Activated B cell treated with CpG ODN at 0.5 μM for 24 hours (primary cell): Measurements from ENCODE around the gene FBXO22. TPM values are rescaled to one million over a fixed set of nuclear protein-coding genes. Genes with fewer than 3 reads are reported as not detected.

Experiments used
- ATAC-seq: fragments of 200-7000 bp; cut with Tn5 transposase; one replicate; pipeline ENCODE4 v1.10.0; 2021; ENCODE audit warnings: low read depth, mild to moderate bottlenecking, moderate library complexity
- CTCF ChIA-PET: fragments of 350-600 bp; sonication (Branson Sonifier 250); formaldehyde crosslinking; loops from one replicate; lab custom pipeline; 2021; ENCODE audit warnings: antibody characterized with exemption; lab: Charles Lee
- POLR2A ChIA-PET: fragments of 350-600 bp; sonication (Branson Sonifier 250); formaldehyde crosslinking; loops from one replicate; lab custom pipeline; 2021; ENCODE audit warnings: antibody characterized with exemption; lab: Charles Lee
- DNase-seq: peaks from one replicate; pipeline ENCODE4 v3.0.0; 2022
- H3K27ac Mint-ChIP-seq: one replicate; pipeline ENCODE4 v1.8.0; 2020; ENCODE audit warnings: mixed read lengths
- H3K27me3 Mint-ChIP-seq: one replicate; pipeline ENCODE4 v1.8.0; 2021; ENCODE audit warnings: mixed read lengths
- H3K36me3 Mint-ChIP-seq: one replicate; pipeline ENCODE4 v1.8.0; 2021; ENCODE audit warnings: low read depth, mixed read lengths
- H3K4me1 Mint-ChIP-seq: one replicate; pipeline ENCODE4 v1.8.0; 2021; ENCODE audit warnings: mixed read lengths
- H3K4me3 Mint-ChIP-seq: one replicate; pipeline ENCODE4 v1.8.0; 2020; ENCODE audit warnings: mild to moderate bottlenecking, mixed read lengths
- H3K9me3 Mint-ChIP-seq: one replicate; pipeline ENCODE4 v1.8.0; 2020; ENCODE audit warnings: mixed read lengths
- intact Hi-C: fragments of 100-400 bp; cut with micrococcal nuclease; formaldehyde crosslinking; loops from one replicate; pipeline ENCODE4 v1.15.1; 2024
- total RNA-seq: library from RNA; stranded (reverse); gene quantifications from 2 replicates; pipeline ENCODE4 v1.2.3, GENCODE V29; 2022
- TF ChIP-seq, protein P1 (sequence below): fragments of 200-600 bp; IDR thresholded peaks from one replicate; pipeline ENCODE4 v1.8.0; 2022; ENCODE audit warnings: antibody characterized with exemption, mild to moderate bottlenecking

Gene FBXO22
- total RNA-seq, 1 donor from 2014 or later: 24.4 TPM

DNA sequence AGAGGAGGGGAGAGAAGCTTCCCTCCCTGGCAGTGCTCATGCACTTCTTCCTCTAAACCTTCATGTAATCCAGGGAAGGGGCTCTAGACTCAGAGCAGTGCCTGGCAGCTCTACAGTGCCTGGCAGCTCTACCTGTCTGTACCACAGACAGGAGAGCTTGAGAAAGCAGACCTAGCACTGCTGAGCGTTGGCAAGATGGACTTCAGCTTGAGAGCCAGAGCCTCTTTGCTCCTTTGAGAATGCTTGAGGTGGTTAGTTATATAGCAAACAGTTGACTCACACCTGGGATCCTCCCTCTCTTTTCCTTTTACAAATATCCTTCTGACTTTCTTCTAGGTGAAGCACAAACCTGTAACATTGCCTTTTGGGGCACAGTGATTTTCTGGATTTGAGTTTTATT, 20.9 kb downstream of the FBXO22 start:
- ChIA-PET CTCF (interaction anchor here (1.4 to 9.2 kb wide), 2 partner anchors 122 to 215 kb away, joined by 3 to 61 read pairs; no protein-coding TSS in a partner anchor), POLR2A (interaction anchor here (0.9 kb wide), 1 partner anchor 470 kb away, joined by 3 read pairs; no protein-coding TSS in a partner anchor)
- Mint-ChIP-seq H3K9me3 (no peaks in the 10 kb centered on the region), H3K27ac (no peak overlapping the region), H3K4me3 (no peak overlapping the region), H3K4me1 (peaks cover 39% of the 10 kb centered on the region), H3K27me3 (no peaks in the 10 kb centered on the region), H3K36me3 (peaks cover 47% of the 10 kb centered on the region)
- ATAC-seq: no peak
- intact Hi-C loops: no loop called here
- no peak for DNase-seq
- TF ChIP-seq, protein P1, sequence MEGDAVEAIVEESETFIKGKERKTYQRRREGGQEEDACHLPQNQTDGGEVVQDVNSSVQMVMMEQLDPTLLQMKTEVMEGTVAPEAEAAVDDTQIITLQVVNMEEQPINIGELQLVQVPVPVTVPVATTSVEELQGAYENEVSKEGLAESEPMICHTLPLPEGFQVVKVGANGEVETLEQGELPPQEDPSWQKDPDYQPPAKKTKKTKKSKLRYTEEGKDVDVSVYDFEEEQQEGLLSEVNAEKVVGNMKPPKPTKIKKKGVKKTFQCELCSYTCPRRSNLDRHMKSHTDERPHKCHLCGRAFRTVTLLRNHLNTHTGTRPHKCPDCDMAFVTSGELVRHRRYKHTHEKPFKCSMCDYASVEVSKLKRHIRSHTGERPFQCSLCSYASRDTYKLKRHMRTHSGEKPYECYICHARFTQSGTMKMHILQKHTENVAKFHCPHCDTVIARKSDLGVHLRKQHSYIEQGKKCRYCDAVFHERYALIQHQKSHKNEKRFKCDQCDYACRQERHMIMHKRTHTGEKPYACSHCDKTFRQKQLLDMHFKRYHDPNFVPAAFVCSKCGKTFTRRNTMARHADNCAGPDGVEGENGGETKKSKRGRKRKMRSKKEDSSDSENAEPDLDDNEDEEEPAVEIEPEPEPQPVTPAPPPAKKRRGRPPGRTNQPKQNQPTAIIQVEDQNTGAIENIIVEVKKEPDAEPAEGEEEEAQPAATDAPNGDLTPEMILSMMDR: no peak

DNA sequence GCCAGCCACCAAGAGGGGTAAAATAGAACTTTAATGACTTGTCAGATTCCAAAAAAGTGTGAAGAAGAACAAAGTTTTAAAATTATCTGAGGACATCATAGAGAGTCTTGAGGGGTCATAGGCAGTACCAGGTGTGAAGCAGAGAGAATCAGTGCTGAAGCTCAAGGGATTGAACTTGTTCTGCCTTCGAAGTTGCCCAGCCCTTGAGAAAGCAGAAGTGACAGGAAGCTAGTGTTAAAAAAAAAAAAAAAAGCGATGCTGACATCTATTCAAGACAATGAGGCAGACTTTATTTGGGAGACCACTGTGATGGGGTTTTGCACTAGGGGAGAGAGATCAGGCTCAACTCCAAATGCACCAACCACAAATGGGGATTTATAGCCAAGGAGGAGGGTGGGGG, 21.8 kb downstream of the FBXO22 start:
- Mint-ChIP-seq H3K27ac (no peak overlapping the region), H3K27me3 (no peaks in the 10 kb centered on the region), H3K4me3 (no peak overlapping the region), H3K36me3 (peaks cover 48% of the 10 kb centered on the region), H3K9me3 (no peaks in the 10 kb centered on the region), H3K4me1 (peaks cover 39% of the 10 kb centered on the region)
- intact Hi-C loops: loop anchor here (5.0 kb wide), 2 partner anchors 198 to 227 kb away; no protein-coding TSS in a partner anchor
- CTCF ChIA-PET: interaction anchor here (1.6 to 9.2 kb wide), 2 partner anchors 133 to 214 kb away, joined by 3 to 61 read pairs; no protein-coding TSS in a partner anchor
- TF ChIP-seq, protein P1: no peak
- POLR2A ChIA-PET: interaction anchor here (0.9 kb wide), 1 partner anchor 471 kb away, joined by 3 read pairs; no protein-coding TSS in a partner anchor
- ATAC-seq: no peak
- DNase-seq: no peak

DNA sequence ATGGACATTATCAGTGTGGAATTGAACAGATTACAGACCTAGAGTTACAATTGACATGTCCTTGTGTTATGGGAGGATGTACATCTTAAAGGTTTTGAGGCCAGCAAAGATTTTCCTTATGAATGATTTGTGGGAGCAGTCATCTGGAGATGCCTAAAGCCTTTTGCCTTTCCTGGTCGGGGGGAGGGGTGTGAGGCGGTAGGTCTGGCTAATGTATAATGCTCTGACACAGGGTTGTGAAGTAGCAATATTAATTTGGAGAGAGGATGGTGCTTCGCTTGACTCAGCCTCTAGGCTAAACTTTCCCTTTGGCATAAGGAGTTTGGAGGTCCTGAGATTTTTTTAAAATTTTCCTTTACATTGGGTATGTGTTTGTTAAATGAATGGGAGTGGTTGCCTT, 23.3 kb downstream of the FBXO22 start:
- TF ChIP-seq, protein P1: no peak
- Mint-ChIP-seq H3K4me1 (peaks cover 39% of the 10 kb centered on the region), H3K9me3 (no peaks in the 10 kb centered on the region), H3K36me3 (peaks cover 55% of the 10 kb centered on the region), H3K4me3 (no peak overlapping the region), H3K27ac (no peak overlapping the region), H3K27me3 (no peaks in the 10 kb centered on the region)
- no peak for DNase-seq
- intact Hi-C loops: loop anchor here (5.0 kb wide), 2 partner anchors 200 to 225 kb away; no protein-coding TSS in a partner anchor
- POLR2A ChIA-PET: interaction anchor here (0.6 kb wide), 1 partner anchor 1282 kb away, joined by 4 read pairs; no protein-coding TSS in a partner anchor
- CTCF ChIA-PET: interaction anchor here (1.6 to 9.2 kb wide), 2 partner anchors 132 to 213 kb away, joined by 3 to 61 read pairs; no protein-coding TSS in a partner anchor
- ATAC-seq: no peak

DNA sequence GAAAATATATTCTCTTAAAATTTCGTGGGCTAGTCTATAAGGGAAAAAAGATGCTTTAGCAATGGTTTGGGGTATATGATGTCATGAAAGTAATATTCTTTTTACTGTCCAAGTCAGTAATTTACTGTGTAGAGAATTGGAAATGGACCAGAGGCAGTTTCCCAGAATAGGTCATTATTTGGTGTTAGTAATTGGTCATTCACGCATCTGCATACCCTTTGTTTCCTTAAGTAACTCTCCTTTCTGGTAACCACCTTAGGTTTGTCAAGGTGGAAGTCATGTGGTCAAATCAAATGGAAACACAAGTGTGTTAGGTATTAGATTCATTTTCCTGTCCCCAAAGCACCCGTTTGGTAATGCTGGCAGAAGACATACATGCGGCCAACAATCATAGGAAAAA, 23.9 kb downstream of the FBXO22 start:
- ChIA-PET CTCF (interaction anchor here (9.2 kb wide), 1 partner anchor 212 kb away, joined by 61 read pairs; no protein-coding TSS in a partner anchor), POLR2A (interaction anchor here (0.6 kb wide), 2 partner anchors 23 to 1283 kb away, joined by 4 to 5 read pairs; no protein-coding TSS in a partner anchor)
- no peak overlapping the region for H3K27ac Mint-ChIP-seq
- H3K4me1 Mint-ChIP-seq: peaks cover 39% of the 10 kb centered on the region
- TF ChIP-seq, protein P1: no peak
- peaks cover 52% of the 10 kb centered on the region for H3K36me3 Mint-ChIP-seq
- H3K27me3 Mint-ChIP-seq: no peaks in the 10 kb centered on the region
- H3K4me3 Mint-ChIP-seq: no peak overlapping the region
- intact Hi-C loops: loop anchor here (5.0 kb wide), 2 partner anchors 200 to 225 kb away; no protein-coding TSS in a partner anchor
- no peak for ATAC-seq
- DNase-seq: no peak
- no peaks in the 10 kb centered on the region for H3K9me3 Mint-ChIP-seq
